Gastroesophageal sphincter (tissue), 4 donors: Measurements from ENCODE around the gene STAT4. TPM values are rescaled to one million over a fixed set of nuclear protein-coding genes. Genes with fewer than 3 reads are reported as not detected.

Source experiments
- ATAC-seq: fragments of 150-250 bp; one replicate; pipeline ENCODE4 v1.9.1; 2016; ENCODE audit warnings: mild to moderate bottlenecking, moderate library complexity
- H3K27ac ChIP-seq, 4 donors: fragments of 200-600 bp; sonication (generic) in 3 of 4; 1 replicate in 3 of 4; 2 replicates in 1 of 4; pipeline ENCODE4 v1.5.1; 2016 to 2019
- H3K27me3 ChIP-seq: fragments of 200-600 bp; sonication (generic); one replicate; pipeline ENCODE4 v1.5.1; 2019
- H3K36me3 ChIP-seq, 2 donors: fragments of 200-600 bp; sonication (generic); one replicate each; pipeline ENCODE4 v1.5.1; 2019; ENCODE audit warnings: control low read depth in 1 of 2
- H3K4me1 ChIP-seq, 3 donors: fragments of 200-600 bp; sonication (generic); 1 replicate in 2 of 3; 2 replicates in 1 of 3; pipeline ENCODE4 v1.5.1; 2016 to 2019; ENCODE audit warnings: control low read depth in 2 of 3
- H3K4me3 ChIP-seq, 2 donors: fragments of 200-600 bp; sonication (generic); one replicate each; pipeline ENCODE4 v1.5.1; 2019; ENCODE audit warnings: mild to moderate bottlenecking in 1 of 2, moderate library complexity in 1 of 2
- H3K9me3 ChIP-seq, 3 donors: fragments of 200-600 bp; sonication (generic); one replicate each; pipeline ENCODE4 v1.5.1; 2017 to 2019; ENCODE audit warnings: control low read depth in 2 of 3
- EP300 ChIP-seq: sonication (generic); formaldehyde crosslinking; IDR thresholded peaks from one replicate; pipeline ENCODE4 v1.6.1; 2017; ENCODE audit warnings: antibody characterized with exemption, mild to moderate bottlenecking
- POLR2A ChIP-seq, 2 donors: fragments of 450-650 bp; IDR thresholded peaks; one replicate each; pipeline ENCODE4 v1.6.1; 2017; ENCODE audit warnings: antibody characterized with exemption in 2 of 2, mild to moderate bottlenecking in 2 of 2, moderate library complexity in 1 of 2
- POLR2AphosphoS5 ChIP-seq: sonication (generic); formaldehyde crosslinking; IDR thresholded peaks from one replicate; pipeline ENCODE4 v1.6.1; 2017; ENCODE audit warnings: antibody characterized with exemption
- WGBS, 2 donors: methylation state at CpG; one replicate each; pipeline ENCODE4 v1.1.5; 2018; ENCODE audit warnings: low coverage in 1 of 2; 5-methylcytosine and 5-hydroxymethylcytosine counted together
- total RNA-seq, 4 donors: library from RNA; depleted of rRNA; stranded (reverse); fragments of >200 nt; gene quantifications; one replicate each; pipeline ENCODE4 v1.1.0, GENCODE V29; 2016
- TF ChIP-seq, protein P1 (sequence below), 4 experiments: fragments of 200-600 bp in 2 of 4; fragments of 450-650 bp in 2 of 4; sonication (generic) in 1 of 4; IDR thresholded peaks; one replicate each; pipeline ENCODE4 v1.5.1; 2017 to 2019; ENCODE audit warnings: antibody characterized with exemption in 4 of 4, mild to moderate bottlenecking in 2 of 4, moderate library complexity in 2 of 4

Gene STAT4
- total RNA-seq, 4 donors from 2014 or later, result 0.39 to 4.8 (median 1.9) TPM

DNA sequence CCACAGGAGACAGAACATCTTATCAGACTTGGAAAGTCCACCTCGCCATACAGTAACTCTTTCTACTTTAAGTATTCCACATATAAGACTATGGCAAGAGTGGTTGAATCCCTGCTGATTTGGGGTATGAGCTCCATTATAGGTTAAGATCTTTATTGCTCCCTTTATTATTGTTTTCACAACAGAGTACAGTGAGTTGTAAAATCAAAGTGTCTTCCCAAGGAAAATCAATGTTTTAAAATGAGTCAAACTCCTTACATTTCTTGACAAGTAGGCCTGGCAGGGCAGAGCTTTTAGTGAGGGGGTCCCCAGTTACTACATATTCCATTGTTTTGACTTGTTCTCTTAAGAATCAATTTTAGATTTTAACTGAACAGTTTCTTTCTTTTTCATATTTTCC lies 87.2 kb downstream of the STAT4 start:
- no peak overlapping the region for H3K27ac ChIP-seq
- TF ChIP-seq POLR2A (IDR thresholded peaks at IDR 0.05), result no peak
- TF ChIP-seq POLR2AphosphoS5, result no peak
- TF ChIP-seq EP300, result no peak
- TF ChIP-seq, protein P1, sequence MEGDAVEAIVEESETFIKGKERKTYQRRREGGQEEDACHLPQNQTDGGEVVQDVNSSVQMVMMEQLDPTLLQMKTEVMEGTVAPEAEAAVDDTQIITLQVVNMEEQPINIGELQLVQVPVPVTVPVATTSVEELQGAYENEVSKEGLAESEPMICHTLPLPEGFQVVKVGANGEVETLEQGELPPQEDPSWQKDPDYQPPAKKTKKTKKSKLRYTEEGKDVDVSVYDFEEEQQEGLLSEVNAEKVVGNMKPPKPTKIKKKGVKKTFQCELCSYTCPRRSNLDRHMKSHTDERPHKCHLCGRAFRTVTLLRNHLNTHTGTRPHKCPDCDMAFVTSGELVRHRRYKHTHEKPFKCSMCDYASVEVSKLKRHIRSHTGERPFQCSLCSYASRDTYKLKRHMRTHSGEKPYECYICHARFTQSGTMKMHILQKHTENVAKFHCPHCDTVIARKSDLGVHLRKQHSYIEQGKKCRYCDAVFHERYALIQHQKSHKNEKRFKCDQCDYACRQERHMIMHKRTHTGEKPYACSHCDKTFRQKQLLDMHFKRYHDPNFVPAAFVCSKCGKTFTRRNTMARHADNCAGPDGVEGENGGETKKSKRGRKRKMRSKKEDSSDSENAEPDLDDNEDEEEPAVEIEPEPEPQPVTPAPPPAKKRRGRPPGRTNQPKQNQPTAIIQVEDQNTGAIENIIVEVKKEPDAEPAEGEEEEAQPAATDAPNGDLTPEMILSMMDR (IDR thresholded peaks at IDR 0.05), result no peak
- no peaks in the 10 kb centered on the region for H3K36me3 ChIP-seq
- WGBS, 2 donors, result 86% methylated on average over 1 of the region's 1 CpG
- H3K27me3 ChIP-seq, result no peaks in the 10 kb centered on the region
- no peak for ATAC-seq
- H3K4me3 ChIP-seq, result no peak overlapping the region
- peaks cover 0 to 11% (median 4%) of the 10 kb centered on the region in 3 donors for H3K4me1 ChIP-seq
- no peaks in the 10 kb centered on the region for H3K9me3 ChIP-seq

DNA sequence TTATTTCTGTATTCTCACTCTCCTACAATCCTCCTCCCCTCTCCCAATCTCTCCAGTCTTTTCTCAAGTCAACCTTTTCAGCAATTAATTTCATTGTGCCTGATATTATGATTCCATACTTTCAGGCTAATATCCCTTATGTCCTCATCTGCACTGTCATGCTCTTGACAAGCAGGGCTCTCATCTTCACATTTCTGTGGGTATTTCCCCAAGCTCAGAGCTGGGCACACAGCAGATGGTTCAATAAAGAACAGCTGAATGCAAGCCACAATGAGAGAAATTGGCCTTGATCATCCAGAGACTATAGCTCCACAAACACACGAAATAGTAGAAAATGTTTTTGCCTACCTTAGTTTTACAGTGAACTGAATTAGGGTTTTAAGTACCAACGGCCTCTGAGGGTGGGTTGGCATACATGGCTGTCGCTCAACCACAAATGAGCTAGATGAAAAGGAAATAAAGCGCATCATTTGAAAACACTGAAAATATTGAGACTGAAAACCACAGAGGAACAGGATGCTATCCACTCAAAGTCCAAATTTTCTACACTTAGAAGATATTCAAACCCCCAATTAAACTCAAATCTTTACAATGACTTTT lies 89.3 kb downstream of the STAT4 start:
- H3K27me3 ChIP-seq, result no peaks in the 10 kb centered on the region
- H3K9me3 ChIP-seq, result no peaks in the 10 kb centered on the region
- no peak overlapping the region for H3K4me3 ChIP-seq
- H3K27ac ChIP-seq, result no peak overlapping the region
- TF ChIP-seq POLR2A (IDR thresholded peaks at IDR 0.05) (no peak), POLR2AphosphoS5 (no peak), EP300 (no peak)
- TF ChIP-seq, protein P1 (IDR thresholded peaks at IDR 0.05), result no peak
- 86 to 94% methylated on average over 4 of the region's 4 CpGs for WGBS, 2 donors
- no peak for ATAC-seq
- no peaks in the 10 kb centered on the region for H3K36me3 ChIP-seq
- H3K4me1 ChIP-seq, result peaks cover 0 to 8% (median 1%) of the 10 kb centered on the region in 3 donors

DNA sequence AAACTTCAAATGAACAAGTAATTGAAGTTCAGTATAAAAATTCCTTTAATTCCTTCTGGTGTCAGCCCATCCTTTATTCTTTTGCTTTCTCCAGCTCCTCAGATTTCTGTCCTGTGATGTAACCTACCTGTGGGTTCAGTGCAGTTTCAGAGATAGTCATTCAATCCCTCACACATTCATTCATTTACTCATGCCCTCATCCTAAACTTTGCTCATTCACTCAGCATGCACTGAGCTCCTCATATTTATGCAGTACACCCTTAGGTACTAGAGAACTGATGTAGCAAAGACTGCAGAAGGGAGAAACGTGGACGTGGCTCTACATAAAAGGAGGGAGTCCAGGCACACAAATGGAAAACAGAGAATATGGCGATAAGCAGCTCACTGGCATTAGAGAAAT lies 91.5 kb downstream of the STAT4 start:
- TF ChIP-seq, protein P1 (IDR thresholded peaks at IDR 0.05), result no peak
- no peak for TF ChIP-seq EP300
- TF ChIP-seq POLR2AphosphoS5, result no peak
- no peak for TF ChIP-seq POLR2A (IDR thresholded peaks at IDR 0.05)
- 100% methylated on average over 1 of the region's 3 CpGs for WGBS, 2 donors

GRCh38 chr2:191056228-191056627 lies 94.6 kb downstream of the STAT4 start:
- Histone ChIP-seq H3K27ac (no peak overlapping the region), H3K27me3 (peaks cover 4% of the 10 kb centered on the region), H3K4me1 (peaks cover 0 to 15% (median 4%) of the 10 kb centered on the region in 3 donors), H3K36me3 (no peaks in the 10 kb centered on the region), H3K4me3 (no peak overlapping the region), H3K9me3 (no peaks in the 10 kb centered on the region)
- WGBS, 2 donors, result 79 to 86% methylated on average over 2 of the region's 2 CpGs
- TF ChIP-seq EP300 (no peak), POLR2A (IDR thresholded peaks at IDR 0.05) (no peak), POLR2AphosphoS5 (no peak)
- TF ChIP-seq, protein P1 (IDR thresholded peaks at IDR 0.05), result no peak
- no peak for ATAC-seq

More for the DNA sequence above, 91.5 kb downstream of the STAT4 start:
- no peak for ATAC-seq
- Histone ChIP-seq H3K9me3 (no peaks in the 10 kb centered on the region), H3K27me3 (no peaks in the 10 kb centered on the region), H3K4me1 (no peaks in the 10 kb centered on the region), H3K4me3 (no peak overlapping the region), H3K27ac (no peak overlapping the region), H3K36me3 (no peaks in the 10 kb centered on the region)

GRCh38 chr2:191053256-191053655 lies 97.5 kb downstream of the STAT4 start:
- WGBS, 2 donors, result 85 to 92% methylated on average over 6 of the region's 6 CpGs
- peaks cover 0 to 29% (median 7%) of the 10 kb centered on the region in 3 donors for H3K4me1 ChIP-seq
- no peak overlapping the region for H3K4me3 ChIP-seq
- H3K36me3 ChIP-seq, result no peaks in the 10 kb centered on the region
- H3K27ac ChIP-seq, result no peak overlapping the region
- H3K9me3 ChIP-seq, result no peaks in the 10 kb centered on the region
- TF ChIP-seq POLR2A (IDR thresholded peaks at IDR 0.05) (no peak), POLR2AphosphoS5 (no peak), EP300 (no peak)
- TF ChIP-seq, protein P1 (IDR thresholded peaks at IDR 0.05), result no peak
- no peak for ATAC-seq
- H3K27me3 ChIP-seq, result peaks cover 4% of the 10 kb centered on the region
